HG02623 (cell line): ENCODE measurements around the gene GPR148.

Experiments
- ATAC-seq: cut with Tn5 transposase; IDR thresholded peaks from one replicate; pipeline ENCODE4 v1.9.1; 2021; ENCODE audit warnings: moderate library complexity; ENCODE audit not compliant: unreplicated experiment

GPR148 gene

DNA sequence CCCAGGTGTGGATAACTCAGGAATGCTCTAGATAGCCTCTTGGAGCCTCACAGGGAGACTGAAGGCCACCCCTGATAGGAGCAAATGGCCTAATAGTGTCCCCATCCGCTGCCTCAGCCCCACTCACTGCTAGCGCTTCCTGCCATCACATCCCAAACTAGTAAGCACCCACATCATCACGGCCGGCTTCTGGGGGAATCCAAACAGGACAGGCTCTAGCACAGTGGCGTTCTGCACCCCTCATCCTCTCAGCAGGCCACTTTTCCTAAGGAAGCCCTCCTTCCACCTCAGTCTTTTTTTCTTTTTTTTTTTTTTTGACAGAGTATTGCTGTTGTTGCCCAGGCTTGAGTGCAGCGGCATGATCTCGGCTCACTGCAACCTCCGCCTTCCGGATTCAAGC is 20.2 kb downstream of the GPR148 start:
- no peak for ATAC-seq

DNA sequence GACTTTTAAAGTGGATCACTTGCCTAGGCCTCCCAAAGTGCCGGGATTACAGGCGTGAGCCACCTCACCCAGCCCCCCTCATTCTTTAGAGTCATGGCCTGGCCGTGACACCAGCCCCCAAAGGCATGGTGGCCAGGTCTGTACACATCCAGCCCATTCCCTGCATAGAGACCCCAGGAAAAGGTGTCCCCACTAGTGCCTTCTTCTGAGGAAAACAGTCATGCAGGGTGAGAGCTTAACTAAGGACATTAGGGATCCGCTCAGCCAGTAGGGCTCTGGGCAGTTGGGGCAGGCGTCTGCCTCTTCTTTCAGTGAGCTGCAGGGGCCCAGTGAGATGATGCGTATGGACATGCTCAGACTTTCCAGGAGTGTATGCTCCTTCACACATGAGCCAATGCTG is 20.8 kb downstream of the GPR148 start:
- no peak for ATAC-seq

DNA sequence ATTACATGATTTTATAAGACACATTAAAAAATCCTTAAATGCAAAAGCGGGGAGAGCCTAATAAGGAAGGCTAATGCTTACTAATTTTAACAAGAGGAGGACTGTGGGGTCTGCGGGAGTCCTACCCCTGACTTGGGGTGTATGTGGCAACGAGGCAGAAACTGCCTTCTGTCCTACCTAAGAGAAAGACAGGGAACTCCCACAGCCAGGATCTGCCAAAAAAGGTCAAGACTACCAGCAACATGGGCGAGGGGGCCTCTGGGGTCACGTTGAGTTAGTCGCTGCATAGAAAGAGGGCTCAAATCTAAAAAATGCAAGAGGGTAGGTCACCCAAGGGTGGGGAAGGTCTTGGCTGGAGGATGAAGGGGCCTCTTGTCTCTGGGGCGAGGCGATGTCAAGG is 25.9 kb downstream of the GPR148 start:
- no peak for ATAC-seq

DNA sequence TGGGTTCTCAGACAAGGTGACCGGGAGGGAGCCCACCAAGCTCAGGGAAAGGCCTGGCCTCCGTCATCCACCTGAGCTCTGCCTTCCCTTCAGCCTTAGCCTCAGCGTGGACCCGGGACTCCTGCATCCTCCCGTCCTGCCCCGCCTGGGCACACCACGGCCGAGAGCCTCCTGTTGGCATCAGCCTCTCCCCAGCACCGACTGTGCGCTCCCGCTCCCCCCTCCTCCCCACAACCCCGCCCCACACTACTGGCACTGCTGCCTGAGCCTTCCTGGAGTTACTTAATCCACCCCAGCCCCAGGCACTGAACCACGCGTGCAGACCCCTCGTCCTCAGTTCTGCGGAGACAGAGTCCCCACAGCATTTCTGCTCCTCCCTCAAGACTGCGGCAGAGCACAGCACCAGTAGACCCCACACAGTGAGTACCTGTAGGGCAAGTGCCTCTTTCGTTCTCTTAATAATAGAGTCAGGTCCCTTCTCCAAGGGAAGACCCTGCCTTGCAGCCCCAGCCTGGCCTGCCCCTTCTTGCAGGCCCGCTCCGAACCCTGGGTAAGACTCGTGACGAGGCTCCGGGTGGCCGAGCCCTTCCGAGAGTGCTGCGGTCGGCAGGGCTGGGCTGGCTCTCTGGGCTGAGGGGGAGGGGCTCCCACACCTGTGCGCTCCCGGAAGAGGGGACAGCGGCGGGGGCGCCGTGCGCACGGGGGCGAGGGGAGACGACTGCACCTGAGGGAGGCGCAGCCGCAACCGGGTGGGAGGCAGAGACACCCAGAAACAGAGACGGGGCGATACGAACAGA is 26.6 kb downstream of the GPR148 start, which contains the start of gene AMER3:
Gene AMER3 (plus strand): TSS at position 285 of the 797 bp plus-strand sequence. CDS start 6,533 bp downstream, outside the sequence.
- ATAC-seq: no peak

DNA sequence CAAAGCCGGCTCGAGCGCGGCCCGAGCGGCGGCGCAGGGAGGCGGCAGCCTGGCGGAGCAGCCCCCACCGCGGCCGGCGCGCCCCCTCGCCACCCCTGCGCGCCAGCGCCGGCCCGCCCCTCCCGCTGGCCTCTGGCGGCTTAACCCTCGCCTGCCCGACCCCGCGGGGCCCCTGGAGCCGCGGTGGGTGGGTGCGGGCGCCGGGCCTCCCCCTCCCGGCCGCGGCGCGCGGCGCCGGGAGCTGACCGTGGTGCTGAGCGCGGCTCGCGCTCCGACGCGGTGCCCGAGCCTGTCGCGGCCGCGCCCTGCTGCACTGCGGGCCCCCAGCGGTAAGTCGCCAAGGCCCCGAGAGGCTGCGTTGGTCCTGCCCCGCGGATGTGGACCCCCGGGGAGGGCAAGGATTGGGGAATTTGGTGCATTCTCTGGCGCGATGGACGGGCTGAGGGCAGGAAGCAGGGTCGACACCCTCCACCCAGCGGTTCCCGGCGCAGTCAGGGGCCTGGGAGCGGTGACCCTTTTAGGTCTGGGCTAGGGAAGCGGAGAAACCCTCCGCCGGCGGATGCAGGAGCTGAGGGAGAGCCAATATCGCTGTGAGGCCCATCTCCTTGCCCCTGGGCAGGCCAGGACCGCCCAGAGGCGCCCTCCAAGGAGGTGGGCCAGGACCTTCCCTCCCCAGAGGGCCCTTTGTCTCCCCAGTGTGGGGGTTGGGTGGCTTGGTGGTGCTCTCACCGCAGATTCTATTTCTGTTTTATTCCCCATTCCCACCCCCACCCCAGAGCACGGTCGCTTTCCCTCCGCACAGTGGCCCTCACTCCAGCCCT is 27.4 kb downstream of the GPR148 start:
- ATAC-seq: no peak

DNA sequence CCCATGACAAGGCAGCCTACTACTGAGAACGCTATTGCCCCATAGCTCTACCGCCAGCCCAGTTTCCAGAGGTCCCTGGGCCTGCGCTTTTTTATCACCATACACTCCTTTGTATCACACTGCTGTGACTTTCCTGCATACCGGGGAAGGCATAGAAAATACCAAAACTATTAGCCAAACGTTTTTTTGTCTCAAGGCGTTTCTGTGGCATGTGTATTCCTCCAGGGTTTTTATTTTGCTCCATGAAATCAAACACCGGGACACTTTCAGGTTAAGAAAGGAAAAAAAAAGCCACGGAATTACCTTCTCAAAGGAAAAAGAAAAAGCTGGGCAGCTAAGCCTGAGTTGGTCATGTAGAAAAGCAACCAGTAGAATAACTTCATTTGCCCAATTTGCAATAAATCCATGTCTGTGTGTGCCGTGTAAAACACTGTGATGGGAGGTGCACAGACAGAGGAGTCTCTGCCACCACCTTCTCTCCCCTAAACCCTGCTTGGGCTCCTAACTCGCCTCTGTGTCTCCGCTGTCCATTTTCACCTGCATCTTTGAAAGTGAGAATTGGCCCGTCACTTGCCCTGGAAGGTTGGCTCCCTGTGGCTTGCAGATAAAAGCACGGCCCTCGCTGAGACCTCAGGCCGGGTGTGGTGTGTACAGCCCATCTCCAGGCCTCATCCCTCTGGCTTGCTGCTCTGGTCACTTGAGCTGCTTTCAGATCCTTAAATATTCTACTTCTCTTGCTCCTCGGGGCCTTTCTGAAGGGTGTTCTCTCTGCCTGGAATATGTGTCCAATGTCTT is 28.2 kb downstream of the GPR148 start:
- no peak for ATAC-seq

DNA sequence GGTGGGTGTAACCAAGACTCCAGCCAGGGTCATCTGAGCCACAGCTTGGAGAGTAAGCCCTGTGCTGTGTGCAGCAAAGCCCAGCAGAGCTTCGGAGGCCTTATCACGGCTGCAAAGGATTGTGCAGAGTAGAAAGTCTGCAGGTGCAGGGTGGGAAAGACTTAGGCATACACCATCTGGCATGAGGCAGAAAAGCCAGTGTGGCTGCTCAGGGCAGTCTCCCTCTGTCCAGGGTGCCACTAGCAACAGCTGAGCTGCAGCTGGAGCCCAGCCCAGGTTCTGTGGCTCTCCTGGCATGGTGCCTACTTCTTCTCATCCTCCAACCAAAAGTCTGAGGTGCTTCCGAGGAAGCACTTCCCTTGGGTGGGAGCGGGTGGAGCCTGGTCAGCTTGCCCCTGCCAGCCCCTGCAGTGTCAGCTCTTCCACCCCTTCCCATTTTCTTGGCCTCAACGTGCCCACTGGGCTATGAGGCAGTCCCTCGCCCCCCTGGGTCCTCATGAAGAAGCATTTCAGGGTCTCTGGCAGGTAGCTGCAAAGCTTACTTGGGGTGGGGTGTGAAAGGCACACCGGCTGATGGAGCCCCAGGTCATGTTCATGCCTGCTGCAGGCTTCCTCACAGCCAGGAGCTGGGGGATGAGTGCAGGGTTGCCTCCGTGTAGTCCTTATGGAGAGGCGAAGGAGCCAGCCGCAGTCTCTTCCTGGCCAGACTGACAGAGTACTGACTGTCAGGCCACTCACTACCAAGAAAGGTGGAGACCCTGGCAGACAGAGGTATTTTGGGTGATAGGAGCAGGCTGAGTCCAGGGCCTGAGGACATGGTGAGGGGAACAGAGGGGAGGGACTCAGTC is 31.3 kb downstream of the GPR148 start:
- no peak for ATAC-seq

DNA sequence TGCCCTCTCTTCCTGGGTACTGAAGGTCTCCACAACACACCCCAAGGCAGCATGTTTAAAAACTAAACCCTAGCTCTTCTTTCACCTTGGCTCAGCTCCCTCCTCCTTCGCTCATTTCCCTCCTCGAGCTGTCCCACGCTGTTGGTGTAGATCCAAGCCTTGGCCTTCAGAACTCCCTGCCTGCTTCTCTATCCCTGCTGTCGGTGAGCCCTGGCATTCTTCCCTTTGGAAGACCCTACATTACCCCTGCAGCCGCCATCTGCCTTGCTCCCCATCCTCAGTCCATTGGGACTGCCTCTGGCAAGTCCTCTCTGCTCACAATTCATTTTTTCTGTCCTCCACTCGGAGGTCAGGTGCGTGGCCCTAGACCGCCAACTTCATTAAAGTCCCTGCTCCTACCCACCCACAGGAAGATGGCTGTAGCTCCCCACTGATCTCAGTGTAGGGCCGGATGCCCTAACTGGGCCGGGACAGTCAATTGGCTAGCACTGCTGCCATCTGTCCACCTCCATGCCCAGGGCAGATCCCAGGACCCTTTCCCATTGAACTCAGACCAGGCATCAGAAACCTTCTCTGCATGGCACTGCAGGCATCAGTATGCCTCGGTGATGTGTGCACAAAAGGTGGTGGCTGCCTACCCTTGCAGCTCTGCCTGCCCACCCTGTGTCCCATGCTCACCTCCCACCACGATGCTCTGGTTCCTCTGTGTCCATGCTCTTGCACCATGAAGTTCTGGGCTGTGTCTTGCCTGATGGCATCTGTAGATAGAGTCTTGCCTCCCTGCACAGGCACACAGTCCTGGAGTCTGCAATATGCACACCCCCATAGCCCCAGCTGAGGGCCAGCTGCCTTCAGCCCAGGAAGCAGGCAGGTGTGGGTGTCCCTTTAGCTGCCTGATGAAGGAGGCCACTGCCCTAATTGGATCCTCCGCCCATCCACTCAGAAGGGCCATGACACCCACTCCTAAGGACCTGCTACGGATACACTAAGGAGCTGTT is 32.2 kb downstream of the GPR148 start:
- ATAC-seq: no peak

DNA sequence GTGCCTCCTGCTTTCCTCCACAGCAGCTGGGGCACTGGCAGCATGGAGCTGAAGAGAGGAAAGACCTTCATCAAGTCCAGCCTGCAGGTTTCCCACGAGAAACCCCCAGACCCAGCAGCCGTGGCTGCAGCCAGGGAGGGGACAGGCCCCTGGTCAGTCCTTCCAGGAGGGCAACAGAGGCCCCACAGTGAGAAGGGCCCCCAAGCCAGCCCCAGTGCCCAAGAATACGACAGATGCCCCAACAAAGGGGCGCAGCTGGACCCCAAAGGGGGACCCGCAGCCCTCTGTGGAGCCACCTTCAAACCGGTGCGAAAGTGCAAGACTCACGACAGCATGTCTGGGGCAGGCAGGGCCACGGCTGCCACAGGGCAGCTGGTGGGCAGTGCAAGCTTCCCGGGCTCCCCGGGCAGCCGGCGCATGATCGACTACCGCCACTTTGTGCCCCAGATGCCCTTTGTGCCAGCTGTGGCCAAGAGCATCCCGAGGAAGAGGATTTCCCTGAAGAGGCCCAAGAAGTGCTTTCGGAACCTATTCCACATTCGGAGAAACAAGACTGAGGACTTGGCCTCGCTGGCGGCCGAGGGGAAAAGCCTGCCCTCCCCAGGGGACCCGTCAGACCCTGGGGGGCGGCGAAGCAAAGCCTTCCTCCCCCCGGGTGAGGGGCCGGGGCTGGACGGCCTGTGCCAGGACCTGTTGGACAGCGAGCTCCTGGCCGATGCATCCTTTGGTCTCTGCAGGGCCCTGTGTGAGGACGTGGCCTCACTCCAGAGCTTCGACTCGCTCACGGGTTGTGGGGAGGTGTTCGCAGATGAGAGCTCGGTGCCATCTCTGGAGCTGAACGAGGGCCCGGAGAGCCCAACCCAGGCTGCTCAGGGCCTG is 33.4 kb downstream of the GPR148 start:
- no peak for ATAC-seq

DNA sequence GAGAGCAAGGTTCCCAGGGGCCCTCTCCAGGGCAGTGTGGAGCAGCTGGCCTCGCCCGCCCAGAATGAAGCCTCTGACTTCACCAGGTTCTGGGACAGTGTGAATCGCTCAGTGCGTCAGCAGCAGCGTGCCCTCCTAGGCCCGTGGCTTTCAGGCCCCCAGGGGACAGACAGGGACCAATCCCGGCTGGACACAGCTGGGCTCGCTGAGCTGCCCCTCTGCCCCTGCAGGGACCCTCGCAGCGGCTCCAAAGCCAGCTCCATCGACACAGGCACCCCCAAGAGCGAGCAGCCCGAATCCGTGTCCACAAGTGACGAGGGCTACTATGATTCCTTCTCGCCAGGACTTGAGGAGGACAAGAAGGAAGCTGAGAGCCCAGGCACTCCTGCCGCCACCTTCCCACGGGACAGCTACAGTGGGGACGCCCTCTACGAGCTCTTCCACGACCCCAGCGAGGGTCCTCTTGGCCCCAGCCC is 34.1 kb downstream of the GPR148 start:
- no peak for ATAC-seq

DNA sequence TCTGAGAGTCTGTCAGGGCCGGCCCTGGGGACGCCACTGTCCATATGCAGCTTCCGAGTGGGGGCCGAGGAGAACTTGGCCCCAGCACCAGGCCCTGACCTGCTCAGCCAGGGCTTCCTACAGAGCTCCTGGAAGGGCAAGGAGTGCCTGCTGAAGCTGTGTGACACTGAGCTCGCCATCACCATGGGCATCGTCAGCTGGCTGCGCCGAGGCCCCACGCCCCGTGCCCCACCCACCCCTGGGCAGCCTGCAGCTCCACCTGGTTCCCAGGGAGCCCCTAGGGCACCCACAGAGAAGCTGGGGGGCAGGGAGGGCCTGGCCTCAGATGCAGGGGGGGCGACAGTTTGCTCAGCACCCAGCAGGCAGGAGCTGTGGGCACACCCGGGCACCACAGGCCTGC is 34.5 kb downstream of the GPR148 start:
- no peak for ATAC-seq

DNA sequence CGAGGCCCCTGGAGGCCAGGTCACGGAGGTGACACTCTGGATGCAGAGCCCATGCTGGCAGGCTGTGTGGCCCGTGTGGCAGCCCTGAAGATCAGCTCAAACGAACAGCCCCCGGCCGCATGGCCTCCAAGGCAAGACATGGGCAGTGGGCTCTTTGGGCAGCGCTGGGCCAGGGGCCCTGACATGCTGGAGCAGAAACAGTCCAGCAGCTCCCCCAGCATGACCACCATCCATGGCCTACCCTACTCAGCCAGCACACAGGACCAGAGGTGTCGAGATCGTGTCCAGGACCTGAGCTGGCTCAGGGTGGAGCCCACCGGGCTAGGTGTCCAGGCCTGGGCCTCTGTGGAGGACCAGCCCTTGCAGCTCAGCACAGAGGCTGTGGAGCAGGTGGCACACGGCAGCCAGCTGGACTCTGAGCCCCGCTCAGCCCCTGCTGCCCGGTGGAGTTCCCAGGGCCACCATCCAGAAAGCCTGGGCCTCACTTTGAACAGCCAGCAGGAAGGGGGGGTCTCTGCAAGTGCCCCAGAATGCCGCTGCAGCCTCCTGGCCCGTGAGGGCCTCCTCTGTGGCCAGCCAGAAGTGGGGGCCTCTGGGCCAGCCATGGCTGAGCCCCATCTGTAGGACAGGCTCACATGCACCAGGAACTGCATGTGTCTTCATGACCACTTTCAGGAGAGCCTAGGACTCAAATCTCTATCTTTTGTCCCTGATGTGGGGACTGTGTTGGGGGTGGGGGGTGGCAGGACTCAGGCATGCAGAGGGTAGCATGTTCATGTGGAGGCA is 35.4 kb downstream of the GPR148 start:
- ATAC-seq: no peak

DNA sequence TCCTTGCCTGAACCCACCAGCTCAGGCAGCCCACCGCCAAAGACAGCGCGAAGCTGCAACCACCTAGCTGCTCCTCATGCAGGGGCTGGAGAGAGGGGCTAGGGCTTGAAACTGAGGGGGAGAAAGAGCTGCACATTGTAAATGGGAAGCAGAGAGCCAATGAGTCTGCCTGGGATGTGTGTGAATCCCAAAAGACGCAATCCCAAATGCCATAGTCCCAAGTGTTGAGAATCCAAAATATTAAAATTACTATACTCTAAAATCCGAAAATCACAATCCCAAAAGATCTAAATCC is 35.9 kb downstream of the GPR148 start:
- no peak for ATAC-seq

DNA sequence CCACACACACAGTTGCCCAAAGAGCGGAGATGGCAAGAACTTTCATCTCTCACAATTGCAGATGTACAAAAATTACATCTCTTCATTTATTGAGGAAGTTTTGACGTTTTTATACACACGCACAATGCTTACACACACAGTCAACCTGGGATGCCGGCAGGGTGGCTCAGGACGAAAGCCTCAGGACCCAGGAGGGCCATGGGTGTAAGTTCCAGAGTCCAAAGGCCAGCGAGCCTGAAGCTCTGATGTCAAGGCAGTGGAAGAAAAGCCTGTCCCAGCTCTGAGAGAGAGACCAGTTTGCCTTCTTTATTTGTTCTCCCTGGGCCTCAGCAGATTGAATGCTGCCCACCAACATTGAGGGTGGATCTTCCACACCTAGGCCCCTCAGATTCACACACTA is 36.6 kb downstream of the GPR148 start:
- no peak for ATAC-seq

DNA sequence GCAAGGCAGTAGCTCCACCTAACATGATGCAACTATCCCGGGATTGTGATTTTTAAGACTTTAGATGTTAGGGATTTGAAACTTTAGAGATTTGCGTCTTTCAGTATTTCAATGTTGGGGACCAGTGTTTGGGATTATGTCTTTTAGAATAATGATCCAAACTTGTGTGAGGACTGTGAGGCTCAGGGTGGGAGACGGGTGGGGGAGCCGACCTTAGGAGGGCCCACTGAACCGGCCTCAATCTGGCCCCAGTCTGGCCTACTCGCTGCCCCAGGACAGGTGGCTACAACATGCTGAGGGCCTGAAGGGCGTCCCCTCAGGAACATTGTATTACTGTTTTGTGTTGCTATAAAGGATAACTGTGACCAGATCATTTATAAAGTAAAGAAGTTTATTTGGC is 37.2 kb downstream of the GPR148 start:
- ATAC-seq: no peak

DNA sequence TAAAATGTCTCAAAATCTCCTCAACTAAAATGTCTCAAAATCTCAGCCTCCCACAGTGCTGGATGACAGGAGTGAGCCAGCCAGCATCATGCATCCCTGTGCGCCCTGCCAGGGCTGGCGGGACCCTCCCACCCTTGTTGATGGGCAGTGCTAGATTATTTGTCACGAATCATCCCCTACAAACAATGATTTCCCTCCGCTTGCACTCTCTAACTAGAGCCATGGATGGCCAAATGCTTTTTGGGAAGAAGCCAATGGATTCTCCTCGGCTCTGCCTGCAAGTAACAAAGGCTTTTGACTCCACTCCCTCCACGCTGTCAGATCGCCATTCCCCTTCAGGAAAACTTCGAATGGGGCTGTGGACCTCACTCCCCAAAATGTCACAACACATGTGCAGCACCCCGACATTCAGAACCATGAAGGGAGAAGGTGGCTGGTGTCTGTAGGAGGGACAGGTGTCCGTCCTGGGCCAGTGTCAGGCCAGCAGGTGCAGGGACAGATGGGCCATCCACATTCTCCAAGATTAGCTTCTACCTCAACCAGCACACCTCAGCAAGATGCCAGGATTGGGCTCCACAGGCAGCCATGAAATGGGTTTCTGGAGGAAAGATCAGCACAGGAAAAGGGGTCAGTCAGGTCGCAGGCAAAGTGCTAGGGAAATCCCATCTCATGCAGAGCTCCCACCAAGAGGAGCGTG is 38.0 kb downstream of the GPR148 start:
- no peak for ATAC-seq

DNA sequence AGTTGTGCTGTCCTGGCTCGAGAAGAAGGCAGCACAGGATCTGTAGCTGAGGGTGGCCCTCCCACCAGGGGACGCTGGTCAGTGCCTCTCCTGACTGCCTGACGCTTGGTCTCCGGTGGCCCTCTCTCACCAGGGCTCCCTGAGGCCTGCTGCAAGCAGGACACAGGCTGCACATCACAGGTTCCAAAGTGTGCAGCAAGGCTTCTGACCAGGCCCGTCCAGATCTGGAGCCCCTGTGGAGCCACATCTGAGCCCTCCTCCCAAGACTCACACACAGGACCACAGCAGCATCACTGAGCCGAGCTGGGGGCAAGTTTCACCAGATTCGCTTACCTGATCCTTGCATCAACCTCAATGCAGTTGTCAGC is 38.5 kb downstream of the GPR148 start:
- ATAC-seq: no peak
